CD14-positive monocyte (primary cell): Measurements from ENCODE around the gene LGALSL. TPM values are rescaled to one million over a fixed set of nuclear protein-coding genes. Genes with fewer than 3 reads are reported as not detected.

Source experiments
- DNase-seq, 3 donors: peaks; one replicate each; pipeline ENCODE4 v3.0.0-alpha.2; 2011 to 2022
- H2AFZ ChIP-seq: 2 replicates; pipeline ENCODE4 v1.6.0; 2012; ENCODE audit warnings: mild to moderate bottlenecking, low read depth, low read length, inconsistent platforms; ENCODE audit not compliant: insufficient read depth, poor library complexity, severe bottlenecking
- H3K27ac ChIP-seq, 2 donors: 1 replicate in 1 of 2; 2 replicates in 1 of 2; pipeline ENCODE4 v1.5.1; 2012 to 2013; ENCODE audit warnings: low read length in 2 of 2, control low read depth in 1 of 2, inconsistent platforms in 1 of 2, low read depth in 1 of 2, mild to moderate bottlenecking in 1 of 2
- H3K27me3 ChIP-seq, 2 donors: one replicate each; pipeline versions ENCODE4 v1.6.0 to v1.6.1; 2011 to 2013; ENCODE audit warnings: low read length in 2 of 2; ENCODE audit not compliant: control insufficient read depth in 2 of 2, insufficient read depth in 2 of 2
- H3K36me3 ChIP-seq, 2 donors: replicated peaks in 1 of 2; 1 replicate in 1 of 2; 2 replicates in 1 of 2; pipeline versions ENCODE4 v1.5.1 to v1.6.1; 2012 to 2013; ENCODE audit warnings: low read length in 2 of 2, control low read depth in 1 of 2, inconsistent platforms in 1 of 2, mild to moderate bottlenecking in 1 of 2; ENCODE audit not compliant: insufficient read depth in 2 of 2, control insufficient read depth in 1 of 2
- H3K4me1 ChIP-seq, 2 donors: 1 replicate in 1 of 2; 2 replicates in 1 of 2; pipeline versions ENCODE4 v1.5.1 to v1.6.1; 2012 to 2013; ENCODE audit warnings: low read length in 2 of 2, control low read depth in 1 of 2, inconsistent platforms in 1 of 2, mild to moderate bottlenecking in 1 of 2, moderate library complexity in 1 of 2; ENCODE audit not compliant: insufficient read depth in 2 of 2, control insufficient read depth in 1 of 2
- H3K4me2 ChIP-seq: replicated peaks from 2 replicates; pipeline ENCODE3; 2012; ENCODE audit warnings: low read length, moderate library complexity, mild to moderate bottlenecking; ENCODE audit not compliant: poor library complexity, severe bottlenecking; ENCODE audit errors: extremely low read depth
- H3K4me3 ChIP-seq, 3 experiments: fragments of 200-600 bp in 1 of 3; sonication (generic) in 1 of 3; replicated peaks in 1 of 3; 1 replicate in 2 of 3; 2 replicates in 1 of 3; pipeline ENCODE4 v1.5.1; 2011 to 2013; ENCODE audit warnings: low read length in 3 of 3, mild to moderate bottlenecking in 3 of 3, control low read depth in 2 of 3, low read depth in 2 of 3, inconsistent platforms in 1 of 3, moderate library complexity in 1 of 3
- H3K79me2 ChIP-seq: 2 replicates; pipeline ENCODE4 v1.6.0; 2012; ENCODE audit warnings: mild to moderate bottlenecking, control low read depth, inconsistent platforms, low read length, moderate library complexity; ENCODE audit not compliant: insufficient read depth
- H3K9ac ChIP-seq: 2 replicates; pipeline ENCODE4 v1.6.0; 2017; ENCODE audit warnings: low read length, mild to moderate bottlenecking; ENCODE audit not compliant: insufficient read depth, poor library complexity, severe bottlenecking
- H3K9me3 ChIP-seq, 2 donors: replicated peaks in 1 of 2; 1 replicate in 1 of 2; 2 replicates in 1 of 2; pipeline versions ENCODE4 v1.5.1 to v1.6.1; 2012 to 2013; ENCODE audit warnings: low read length in 2 of 2, control low read depth in 1 of 2; ENCODE audit not compliant: control insufficient read depth in 1 of 2, insufficient read depth in 1 of 2
- H4K20me1 ChIP-seq: 2 replicates; pipeline ENCODE4 v1.6.0; 2012; ENCODE audit warnings: mild to moderate bottlenecking, low read length, control low read depth, moderate library complexity; ENCODE audit not compliant: insufficient read depth
- H3K27ac Mint-ChIP-seq, 7 donors: one replicate each; pipeline ENCODE4 v1.8.0; 2020; ENCODE audit warnings: mild to moderate bottlenecking in 7 of 7, mixed read lengths in 7 of 7, moderate library complexity in 6 of 7, inconsistent platforms in 2 of 7
- H3K27me3 Mint-ChIP-seq, 3 donors: one replicate each; pipeline ENCODE4 v1.8.0; 2021 to 2022; ENCODE audit warnings: low read depth in 3 of 3, mild to moderate bottlenecking in 3 of 3, mixed read lengths in 3 of 3, moderate library complexity in 3 of 3, inconsistent platforms in 1 of 3
- H3K36me3 Mint-ChIP-seq, 2 donors: one replicate each; pipeline ENCODE4 v1.8.0; 2020; ENCODE audit warnings: mixed read lengths in 2 of 2, inconsistent platforms in 1 of 2, mild to moderate bottlenecking in 1 of 2
- H3K4me1 Mint-ChIP-seq: one replicate; pipeline ENCODE4 v1.8.0; 2020; ENCODE audit warnings: mild to moderate bottlenecking, mixed read lengths
- H3K4me3 Mint-ChIP-seq, 2 donors: one replicate each; pipeline ENCODE4 v1.8.0; 2020; ENCODE audit warnings: mild to moderate bottlenecking in 2 of 2, mixed read lengths in 2 of 2, moderate library complexity in 1 of 2
- H3K9me3 Mint-ChIP-seq, 7 donors: one replicate each; pipeline ENCODE4 v1.8.0; 2020 to 2022; ENCODE audit warnings: mixed read lengths in 7 of 7, mild to moderate bottlenecking in 6 of 7, moderate library complexity in 6 of 7, inconsistent platforms in 2 of 7
- CTCF ChIP-seq: fragments of 200-600 bp; IDR thresholded peaks from one replicate; pipeline ENCODE4 v1.8.0; 2022; ENCODE audit warnings: antibody characterized with exemption, mild to moderate bottlenecking
- WGBS: methylation state at CpG from one replicate; pipeline ENCODE4 v1.1.5; 2013; ENCODE audit warnings: missing lambda C conversion rate; ENCODE audit not compliant: insufficient coverage; 5-methylcytosine and 5-hydroxymethylcytosine counted together
- intact Hi-C, 2 donors: fragments of 100-400 bp; cut with micrococcal nuclease; formaldehyde crosslinking; loops; one replicate each; pipeline versions ENCODE4 v1.15.0 to v1.15.1; 2023
- polyA plus RNA-seq, 3 donors: library from polyadenylated mRNA; depleted of rRNA in 1 of 3; unstranded in 2 of 3; stranded (reverse) in 1 of 3; fragments of 300-500 nt in 2 of 3; fragments of >200 nt in 1 of 3; fragmentation: Illumina TruSeq in 2 of 3; gene quantifications; 1 replicate in 2 of 3; 2 replicates in 1 of 3; pipeline ENCODE4 v1.2.3, GENCODE V29; 2012 to 2021

Gene LGALSL
- polyA plus RNA-seq, 3 donors, result 0.04 to 0.30 (median 0.22) TPM

- Histone ChIP-seq H2AFZ (no peak overlapping the region), H3K27ac (no peak overlapping the region), H3K36me3 (no peaks in the 10 kb centered on the region), H4K20me1 (no peaks in the 10 kb centered on the region), H3K4me2 (no peak overlapping the region), H3K9ac (no peak overlapping the region), H3K9me3 (no peaks in the 10 kb centered on the region), H3K27me3 (peaks cover 9 to 31% of the 10 kb centered on the region in 2 donors), H3K4me1 (peaks cover 7 to 9% of the 10 kb centered on the region in 2 donors), H3K4me3 (no peak overlapping the region), H3K79me2 (no peaks in the 10 kb centered on the region)
- Mint-ChIP-seq H3K9me3 (peaks cover 0 to 8% (median 0%) of the 10 kb centered on the region in 7 donors), H3K4me3 (no peak overlapping the region), H3K27me3 (peaks cover 20 to 26% (median 24%) of the 10 kb centered on the region in 3 donors), H3K36me3 (peaks cover 3 to 5% of the 10 kb centered on the region in 2 donors), H3K4me1 (peaks cover 15% of the 10 kb centered on the region), H3K27ac (no peak overlapping the region)
- intact Hi-C loops, result no loop called here
- TF ChIP-seq CTCF, result no peak
- DNase-seq, result no peak
Measured at GRCh38 chr2:64457524-64457923, 3.6 kb downstream of the LGALSL start.

GRCh38 chr2:64459575-64459974 lies 5.6 kb downstream of the LGALSL start:
- DNase-seq, result no peak
- Histone ChIP-seq H3K79me2 (no peaks in the 10 kb centered on the region), H3K9ac (no peak overlapping the region), H3K4me3 (no peak overlapping the region), H3K27ac (no peak overlapping the region), H3K9me3 (no peaks in the 10 kb centered on the region), H4K20me1 (no peaks in the 10 kb centered on the region), H3K4me2 (no peak overlapping the region), H3K36me3 (no peaks in the 10 kb centered on the region), H3K4me1 (peaks cover 5 to 6% of the 10 kb centered on the region in 2 donors), H3K27me3 (peaks cover 3 to 18% of the 10 kb centered on the region in 2 donors), H2AFZ (no peak overlapping the region)
- no peak overlapping the region for H3K4me3 Mint-ChIP-seq
- H3K4me1 Mint-ChIP-seq, result peaks cover 9% of the 10 kb centered on the region
- no peak for TF ChIP-seq CTCF
- intact Hi-C loops, result no loop called here
- peaks cover 14 to 18% (median 17%) of the 10 kb centered on the region in 3 donors for H3K27me3 Mint-ChIP-seq
- H3K36me3 Mint-ChIP-seq, result peaks cover 0 to 5% of the 10 kb centered on the region in 2 donors
- peaks cover 0 to 5% (median 0%) of the 10 kb centered on the region in 7 donors for H3K9me3 Mint-ChIP-seq
- WGBS, result 97% methylated on average over 3 of the region's 3 CpGs
- no peak overlapping the region for H3K27ac Mint-ChIP-seq
